Bronchial epithelial cell (primary cell): Measurements from ENCODE around the gene CFDP1. TPM values are rescaled to one million over a fixed set of nuclear protein-coding genes. Genes with fewer than 3 reads are reported as not detected.
"Not testable (repeated sequence)": the region's sequence is repeated elsewhere in the genome, so short reads cannot be mapped to it uniquely, and the experiment has no call there.

ENCODE experiments used
- DNase-seq: peaks from one replicate; pipeline ENCODE4 v3.0.0-alpha.2; 2010; ENCODE audit warnings: low read depth
- FAIRE-seq: peaks from 2 replicates; lab custom pipeline; 2011; peaks lifted over from hg19 to GRCh38; lab: Jason Lieb, UNC
- H3K27me3 ChIP-seq: 2 replicates; pipeline ENCODE4 v1.5.1; 2011; ENCODE audit warnings: low read length; ENCODE audit not compliant: control insufficient read depth, insufficient read depth
- H3K36me3 ChIP-seq: 2 replicates; pipeline ENCODE4 v1.5.1; 2011; ENCODE audit warnings: low read length; ENCODE audit not compliant: control insufficient read depth, insufficient read depth
- H3K4me3 ChIP-seq: 2 replicates; pipeline ENCODE4 v1.5.1; 2011; ENCODE audit warnings: mild to moderate bottlenecking, low read depth, low read length, control low read depth
- CTCF ChIP-seq: IDR thresholded peaks from 2 replicates; pipeline ENCODE4 v1.5.1; 2011; ENCODE audit warnings: mild to moderate bottlenecking, moderate library complexity, low read length, control low read depth, inconsistent platforms; ENCODE audit not compliant: insufficient read depth, severe bottlenecking
- total RNA-seq: library from RNA; depleted of rRNA; stranded (reverse); fragments of >200 nt; gene quantifications from 2 replicates; pipeline ENCODE4 v1.2.1, GENCODE V29; 2014

The CFDP1 gene
- total RNA-seq, 1 donor from 2014 or later, result 46.6 TPM

- H3K4me3 ChIP-seq, result no peak overlapping the region
- no peak for FAIRE-seq
- no peak for DNase-seq
- H3K36me3 ChIP-seq, result no peaks in the 10 kb centered on the region
- no peak for TF ChIP-seq CTCF
- no peaks in the 10 kb centered on the region for H3K27me3 ChIP-seq
Measured at GRCh38 chr16:75459691-75460090, 26.4 kb upstream of the CFDP1 start.

GRCh38 chr16:75458439-75458838 is 25.1 kb upstream of the CFDP1 start:
- FAIRE-seq (no peak), DNase-seq (no peak)
- Histone ChIP-seq H3K4me3 (no peak overlapping the region), H3K27me3 (no peaks in the 10 kb centered on the region), H3K36me3 (no peaks in the 10 kb centered on the region)
- TF ChIP-seq CTCF, result no peak

- FAIRE-seq, result no peak
Measured at GRCh38 chr16:75458029-75458428, 24.7 kb upstream of the CFDP1 start.

GRCh38 chr16:75457485-75458021 is 24.2 kb upstream of the CFDP1 start:
- H3K36me3 ChIP-seq, result no peaks in the 10 kb centered on the region
- no peaks in the 10 kb centered on the region for H3K27me3 ChIP-seq
- DNase-seq, result no peak
- H3K4me3 ChIP-seq, result no peak overlapping the region
- FAIRE-seq, result no peak
- TF ChIP-seq CTCF, result no peak

More at GRCh38 chr16:75458029-75458428, 24.7 kb upstream of the CFDP1 start:
- Histone ChIP-seq H3K27me3 (no peaks in the 10 kb centered on the region), H3K36me3 (no peaks in the 10 kb centered on the region), H3K4me3 (no peak overlapping the region)
- DNase-seq, result no peak
- TF ChIP-seq CTCF, result no peak

GRCh38 chr16:75456971-75457370 is 23.7 kb upstream of the CFDP1 start:
- no peak for TF ChIP-seq CTCF
- Histone ChIP-seq H3K36me3 (no peaks in the 10 kb centered on the region), H3K4me3 (no peak overlapping the region), H3K27me3 (no peaks in the 10 kb centered on the region)
- DNase-seq (no peak), FAIRE-seq (no peak)

GRCh38 chr16:75456486-75456885 is 23.2 kb upstream of the CFDP1 start:
- H3K4me3 ChIP-seq, FAIRE-seq, DNase-seq, H3K27me3 ChIP-seq, H3K36me3 ChIP-seq: not testable (repeated sequence)
